OCI-LY7 (cell line): ENCODE data around the gene POLR1B. TPM values are rescaled to one million over a fixed set of nuclear protein-coding genes. Genes with fewer than 3 reads are reported as not detected.

Experiments
- BruUV-seq: library from RNA; stranded (reverse); fragments of 400-500 nt; replicated peaks from 2 replicates; lab custom pipeline; 2021; lab: Mats Ljungman, UMichigan
- CTCF ChIA-PET: fragments of 300-600 bp; sonication (Branson Sonifier 250); formaldehyde crosslinking; loops from one replicate; lab custom pipeline; 2022; ENCODE audit warnings: antibody characterized with exemption; ENCODE audit not compliant: unreplicated experiment; lab: Charles Lee
- POLR2A ChIA-PET: fragments of 300-600 bp; sonication (Branson Sonifier 250); formaldehyde crosslinking; loops from one replicate; lab custom pipeline; 2022; ENCODE audit warnings: antibody characterized with exemption; lab: Charles Lee
- DNase-seq: peaks from one replicate; pipeline ENCODE4 v3.0.0-alpha.2; 2015; ENCODE audit warnings: low spot score
- H2AFZ ChIP-seq: fragments of 200-600 bp; sonication (generic), shearing (Covaris generic); 2 replicates; pipeline ENCODE4 v1.6.1; 2014; ENCODE audit warnings: mild to moderate bottlenecking, antibody characterized with exemption, low read length, moderate library complexity
- H3K27ac ChIP-seq: fragments of 200-600 bp; sonication (generic); 2 replicates; pipeline ENCODE4 v1.5.1; 2014; ENCODE audit warnings: mixed run types, low read depth, mild to moderate bottlenecking, moderate library complexity, low read length, inconsistent platforms; ENCODE audit not compliant: poor library complexity, severe bottlenecking
- H3K36me3 ChIP-seq: fragments of 200-600 bp; sonication (generic); 2 replicates; pipeline ENCODE4 v1.6.1; 2014; ENCODE audit warnings: mild to moderate bottlenecking, antibody characterized with exemption, low read length, moderate library complexity, mixed read lengths; ENCODE audit not compliant: insufficient read depth
- H3K4me1 ChIP-seq: fragments of 200-600 bp; sonication (generic); 2 replicates; pipeline ENCODE4 v1.5.1; 2014; ENCODE audit warnings: mild to moderate bottlenecking, low read length; ENCODE audit not compliant: insufficient read depth, poor library complexity, severe bottlenecking
- H3K4me2 ChIP-seq: fragments of 200-600 bp; sonication (generic); 2 replicates; pipeline ENCODE4 v1.6.1; 2014; ENCODE audit warnings: mild to moderate bottlenecking, low read length
- H3K4me3 ChIP-seq: fragments of 200-600 bp; sonication (generic); 2 replicates; pipeline ENCODE4 v1.5.1; 2014; ENCODE audit warnings: mild to moderate bottlenecking, low read depth, low read length; ENCODE audit not compliant: poor library complexity, severe bottlenecking
- H3K79me2 ChIP-seq: fragments of 200-600 bp; sonication (generic); 2 replicates; pipeline ENCODE4 v1.6.1; 2016; ENCODE audit warnings: low read depth, mild to moderate bottlenecking, low read length, moderate library complexity, mixed read lengths; ENCODE audit not compliant: insufficient read depth
- H3K9me2 ChIP-seq: fragments of 200-600 bp; sonication (generic); 2 replicates; pipeline ENCODE4 v1.6.1; 2016; ENCODE audit warnings: mild to moderate bottlenecking, low read length, mixed read lengths; ENCODE audit not compliant: insufficient read depth
- H3K9me3 ChIP-seq: fragments of 200-600 bp; sonication (generic); 2 replicates; pipeline ENCODE4 v1.6.1; 2014; ENCODE audit warnings: mild to moderate bottlenecking, mixed run types, low read length, mixed read lengths
- H4K20me1 ChIP-seq: fragments of 200-600 bp; sonication (generic); 2 replicates; pipeline ENCODE4 v1.6.1; 2014; ENCODE audit warnings: mild to moderate bottlenecking, antibody characterized with exemption, low read length, moderate library complexity, mixed read lengths; ENCODE audit not compliant: insufficient read depth
- CTCF ChIP-seq: fragments of 200-600 bp; sonication (generic); conservative IDR thresholded peaks from 2 replicates; pipeline ENCODE4 v1.5.1; 2014; ENCODE audit warnings: mild to moderate bottlenecking, antibody characterized with exemption, low read length, moderate library complexity, mixed read lengths
- EZH2phosphoT487 ChIP-seq: fragments of 200-600 bp; sonication (generic); IDR thresholded peaks from 2 replicates; pipeline ENCODE4 v1.6.1; 2018; ENCODE audit warnings: low read depth, borderline replicate concordance, mild to moderate bottlenecking, mixed run types, antibody characterized with exemption, low read length, moderate library complexity, mixed read lengths
- intact Hi-C: fragments of 100-400 bp; cut with micrococcal nuclease; formaldehyde crosslinking; loops from one replicate; pipeline ENCODE4 v1.10.0; 2022; ENCODE audit not compliant: unreplicated experiment
- total RNA-seq, 2 experiments: library from RNA; depleted of rRNA in 1 of 2; stranded (reverse); fragments of >200 nt in 1 of 2; shearing (Covaris generic) in 1 of 2; gene quantifications; 2 replicates each; pipeline ENCODE4 v1.2.3, GENCODE V29; 2014 to 2022

POLR1B gene
- total RNA-seq, 2 experiments from 2014 or later: 30.5 to 44.7 TPM

GRCh38 chr2:112577756-112578155 lies 35.5 kb downstream of the POLR1B start:
- BruUV-seq: no TSS peak
- peaks cover 5% of the 10 kb centered on the region for H3K4me1 ChIP-seq
- intact Hi-C loops: no loop called here
- no peaks in the 10 kb centered on the region for H3K9me2 ChIP-seq
- H2AFZ ChIP-seq: no peak overlapping the region
- CTCF ChIA-PET: no interaction called here
- TF ChIP-seq EZH2phosphoT487: no peak
- TF ChIP-seq CTCF: no peak
- H3K9me3 ChIP-seq: no peaks in the 10 kb centered on the region
- H3K27ac ChIP-seq: no peak overlapping the region
- POLR2A ChIA-PET: interaction anchor here (0.6 to 1.1 kb wide), 4 partner anchors 11 to 43 kb away, joined by 3 to 6 read pairs (median 4); no protein-coding TSS in a partner anchor
- peaks cover 57% of the 10 kb centered on the region for H3K36me3 ChIP-seq
- no peaks in the 10 kb centered on the region for H4K20me1 ChIP-seq
- DNase-seq: no peak
- H3K79me2 ChIP-seq: no peaks in the 10 kb centered on the region; the same call in 1 of the 2 replicates
- no peak overlapping the region for H3K4me2 ChIP-seq
- H3K4me3 ChIP-seq: no peak overlapping the region

GRCh38 chr2:112579241-112579640 lies 37.0 kb downstream of the POLR1B start:
- BruUV-seq: no TSS peak
- H3K4me3 ChIP-seq: no peak overlapping the region
- H3K9me2 ChIP-seq: no peaks in the 10 kb centered on the region
- ChIA-PET POLR2A (no interaction called here), CTCF (no interaction called here)
- no peaks in the 10 kb centered on the region for H3K9me3 ChIP-seq
- DNase-seq: no peak
- no peaks in the 10 kb centered on the region; the same call in 1 of the 2 replicates for H3K79me2 ChIP-seq
- H3K36me3 ChIP-seq: peaks cover 43% of the 10 kb centered on the region
- peaks cover 13% of the 10 kb centered on the region for H3K4me1 ChIP-seq
- no peaks in the 10 kb centered on the region for H4K20me1 ChIP-seq
- H2AFZ ChIP-seq: no peak overlapping the region
- H3K4me2 ChIP-seq: no peak overlapping the region
- H3K27ac ChIP-seq: no peak overlapping the region
- no peak for TF ChIP-seq EZH2phosphoT487
- no peak for TF ChIP-seq CTCF
- intact Hi-C loops: no loop called here

GRCh38 chr2:112580084-112580483 lies 37.8 kb downstream of the POLR1B start:
- H3K9me3 ChIP-seq: no peaks in the 10 kb centered on the region
- no peaks in the 10 kb centered on the region for H3K9me2 ChIP-seq
- DNase-seq: no peak
- CTCF ChIA-PET: no interaction called here
- H3K4me1 ChIP-seq: peaks cover 16% of the 10 kb centered on the region
- TF ChIP-seq CTCF (no peak), EZH2phosphoT487 (no peak)
- no TSS peak for BruUV-seq
- peaks cover 34% of the 10 kb centered on the region for H3K36me3 ChIP-seq
- no peak overlapping the region for H3K4me3 ChIP-seq
- H2AFZ ChIP-seq: no peak overlapping the region
- H3K27ac ChIP-seq: no peak overlapping the region
- POLR2A ChIA-PET: no interaction called here
- intact Hi-C loops: loop anchor here (5.0 kb wide), 2 partner anchors 38 to 323 kb away; partner anchors contain the start of genes POLR1B and ZC3H8
- H3K4me2 ChIP-seq: no peak overlapping the region
- peaks cover 3% of the 10 kb centered on the region; the same call in 1 of the 2 replicates for H3K79me2 ChIP-seq
- no peaks in the 10 kb centered on the region for H4K20me1 ChIP-seq
